OCI-M2 (cell line): ENCODE measurements around the gene ARHGAP40.

Experiments
- DNase-seq: peaks from one replicate; lab custom pipeline; 2025; ENCODE audit not compliant: unreplicated experiment; lab: John Stamatoyannopoulos, UW

ARHGAP40 gene

DNA sequence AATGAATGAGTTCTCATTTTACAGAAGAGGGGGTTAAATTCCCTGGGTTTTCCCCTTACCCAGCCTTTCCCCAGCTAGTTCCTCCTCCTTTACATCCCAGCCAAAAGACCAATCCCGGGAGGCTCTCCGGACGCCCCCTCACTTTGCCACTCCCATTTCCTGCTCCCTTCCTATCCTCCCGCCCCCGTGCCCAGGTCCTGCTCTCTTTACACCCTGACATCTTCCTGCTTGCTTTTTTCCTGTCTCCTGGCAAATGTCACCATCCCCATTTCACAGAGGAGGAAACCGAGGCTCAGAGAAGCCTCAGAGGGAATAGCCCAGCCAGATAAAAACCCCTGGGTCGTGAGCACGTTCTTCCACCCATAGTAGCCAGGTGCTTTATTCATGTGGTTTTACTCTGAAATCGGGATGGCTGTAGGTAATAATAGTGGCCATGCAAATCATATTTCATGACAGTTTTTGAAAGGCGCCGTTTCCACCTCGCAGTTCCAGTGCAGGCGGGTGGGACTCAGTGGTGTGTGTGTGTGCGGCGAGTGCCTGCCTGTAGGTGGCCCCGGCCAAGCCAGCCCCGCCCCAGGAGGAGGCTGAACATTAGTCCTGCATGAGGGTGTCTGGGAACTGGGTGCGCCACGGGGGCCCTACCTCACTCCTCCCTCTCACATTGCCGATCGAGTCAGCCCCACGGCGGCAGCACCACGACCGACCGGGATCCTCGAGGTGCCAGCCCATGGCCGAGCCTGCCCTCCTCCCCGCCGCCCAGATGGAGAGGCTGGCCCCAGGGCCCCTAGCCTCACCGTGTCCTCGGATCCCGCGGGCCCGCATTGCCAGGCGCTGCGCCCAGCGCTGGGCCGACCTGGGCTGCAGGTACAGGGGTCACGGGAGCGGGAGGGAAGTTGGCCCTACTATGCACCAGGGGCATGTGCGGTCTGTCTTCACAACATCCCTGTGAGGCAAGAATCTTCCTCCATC, at the start of gene ARHGAP40:
Gene ARHGAP40 (plus strand): TSS at position 594 of the 969 bp plus-strand sequence.
- DNase-seq = no peak

DNA sequence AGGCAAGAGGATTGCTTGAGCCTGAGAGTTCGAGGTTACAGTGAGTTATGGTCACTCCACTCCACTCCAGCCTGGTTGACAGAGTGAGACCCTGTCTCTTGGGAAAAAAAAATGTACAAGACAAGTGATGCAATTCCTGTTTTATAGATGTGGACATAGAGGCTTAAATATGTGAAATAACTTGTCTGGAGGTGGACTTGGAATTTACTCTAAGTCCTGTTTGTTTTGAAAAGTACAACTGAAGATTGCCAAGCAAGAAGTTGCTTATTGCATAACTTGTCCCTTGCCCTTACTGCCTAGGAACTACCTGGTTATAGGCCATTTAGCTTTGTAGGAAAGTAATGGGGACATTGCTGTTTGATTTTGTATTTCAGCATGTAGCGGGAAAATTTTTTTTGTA, 46.6 kb upstream of the ARHGAP40 start:
- DNase-seq = no peak

DNA sequence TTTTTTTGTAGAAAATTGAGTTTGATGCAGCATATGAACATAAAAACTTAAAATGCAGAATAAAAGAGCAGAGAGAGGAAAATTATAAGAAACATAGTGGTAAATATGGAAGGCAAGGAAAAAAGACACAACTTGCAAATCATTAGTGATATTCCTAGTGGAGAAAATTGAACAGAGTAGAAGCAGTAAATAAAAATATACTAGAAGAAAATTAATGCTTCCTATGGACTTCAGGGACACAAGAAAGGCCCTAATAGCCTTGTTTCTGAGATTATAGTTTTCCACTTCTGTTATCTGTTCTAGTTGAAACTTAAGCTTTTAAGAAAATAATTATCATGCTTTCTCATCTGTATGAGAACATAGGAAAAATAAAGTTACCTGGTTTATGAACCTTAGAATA, 46.2 kb upstream of the ARHGAP40 start:
- DNase-seq = no peak

DNA sequence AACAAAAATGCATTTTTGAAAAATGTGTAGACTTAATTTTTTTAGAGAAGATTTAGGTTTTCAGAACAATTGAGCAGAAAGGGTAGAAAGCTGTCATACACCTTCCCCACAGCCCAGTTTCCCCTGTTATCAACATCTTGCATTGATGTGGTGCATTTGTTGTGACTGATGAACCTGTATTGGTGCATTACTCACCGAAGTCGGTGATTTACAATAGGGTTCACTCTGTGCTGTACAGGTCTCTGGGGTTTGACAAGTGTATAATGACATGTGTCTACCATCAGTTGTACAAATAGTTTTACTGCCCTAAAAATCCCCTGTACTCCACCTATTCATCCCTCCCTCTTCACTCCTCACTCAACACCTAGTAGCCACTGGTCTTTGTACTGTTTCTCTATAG, 44.4 kb upstream of the ARHGAP40 start:
- no peak for DNase-seq

DNA sequence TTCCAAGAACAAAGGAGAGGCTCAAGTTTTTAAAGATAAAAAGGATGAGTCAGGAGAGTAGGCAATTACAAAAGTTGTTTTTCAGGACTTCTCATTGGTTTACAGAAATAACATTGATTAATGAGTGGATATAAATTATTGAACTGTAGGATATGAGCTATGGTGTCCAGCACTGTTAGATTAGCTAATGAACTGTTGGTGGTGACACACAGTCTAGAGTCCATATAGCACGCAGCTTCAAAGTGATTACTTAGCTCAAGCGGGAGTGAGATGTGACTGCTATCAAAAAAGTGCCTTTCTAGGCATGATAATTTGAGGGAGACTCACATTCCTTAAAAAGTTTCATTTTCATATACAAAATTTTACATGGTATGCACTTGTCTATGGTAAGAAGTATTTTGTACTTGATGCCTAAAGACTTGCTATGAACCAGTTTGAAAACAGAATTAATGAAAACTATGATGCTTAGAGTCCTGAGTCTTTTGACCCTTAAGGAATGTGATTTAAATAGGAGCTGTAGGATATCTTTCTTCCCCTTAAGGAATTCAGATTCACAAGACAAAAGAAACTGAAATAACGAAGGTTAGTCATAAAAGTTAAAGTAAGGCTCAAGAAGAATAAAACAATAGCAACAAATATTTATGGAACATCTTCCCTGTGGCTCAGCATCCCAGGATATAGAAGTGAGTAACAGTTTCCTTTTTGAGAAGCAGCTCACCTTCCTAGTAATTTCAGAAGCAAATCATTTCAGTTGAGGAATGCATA, 42.8 kb upstream of the ARHGAP40 start:
- DNase-seq = no peak

DNA sequence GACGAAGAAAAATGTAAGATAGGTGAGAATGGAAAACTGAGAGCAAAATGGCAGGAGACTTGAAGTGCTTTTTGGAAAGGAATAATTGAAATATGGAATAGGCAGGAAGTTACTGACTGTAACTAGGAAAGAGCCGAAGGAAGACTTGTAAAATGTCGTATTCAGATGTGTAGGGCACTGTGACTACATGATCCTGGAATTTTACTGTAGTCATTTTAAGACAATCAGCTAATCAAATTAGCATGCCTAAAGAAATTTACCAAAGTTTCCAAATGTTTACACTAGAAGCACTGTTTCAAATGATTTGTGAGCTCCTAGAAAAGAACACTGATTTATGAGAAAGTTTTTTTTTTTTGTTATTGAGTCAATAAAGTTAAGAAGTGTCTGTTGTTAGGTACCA, 41.8 kb upstream of the ARHGAP40 start:
- DNase-seq = no peak

DNA sequence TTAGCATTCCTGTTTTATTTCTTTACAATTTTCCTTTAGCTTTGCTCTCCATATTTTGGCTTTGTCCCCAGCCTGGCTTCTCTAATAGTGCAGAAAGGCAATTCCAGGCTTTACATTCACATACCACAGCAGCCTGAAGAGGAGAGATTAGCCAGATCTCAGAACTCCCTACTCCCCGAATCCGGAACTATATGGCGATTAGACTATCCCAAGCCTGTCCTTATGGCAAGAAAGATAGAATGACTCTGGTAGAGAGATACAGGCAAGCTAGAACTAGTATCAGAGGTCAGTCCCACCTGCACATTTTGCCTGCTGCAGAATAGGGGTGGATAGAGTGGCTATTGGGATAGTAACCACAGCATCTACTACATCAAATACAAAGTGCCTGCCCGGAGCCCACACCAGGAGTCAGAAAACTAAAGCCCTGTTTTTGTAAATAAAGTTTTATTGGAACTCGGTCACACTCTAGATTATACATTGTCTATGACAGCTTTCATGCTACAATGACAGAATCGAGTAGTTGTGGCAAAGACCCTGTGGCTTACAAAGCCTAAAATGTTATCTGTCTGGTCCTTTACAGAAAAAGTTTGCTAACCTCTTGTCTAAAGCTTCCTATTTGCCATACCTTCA, 37.7 kb upstream of the ARHGAP40 start:
- DNase-seq = peak; percentile 76

DNA sequence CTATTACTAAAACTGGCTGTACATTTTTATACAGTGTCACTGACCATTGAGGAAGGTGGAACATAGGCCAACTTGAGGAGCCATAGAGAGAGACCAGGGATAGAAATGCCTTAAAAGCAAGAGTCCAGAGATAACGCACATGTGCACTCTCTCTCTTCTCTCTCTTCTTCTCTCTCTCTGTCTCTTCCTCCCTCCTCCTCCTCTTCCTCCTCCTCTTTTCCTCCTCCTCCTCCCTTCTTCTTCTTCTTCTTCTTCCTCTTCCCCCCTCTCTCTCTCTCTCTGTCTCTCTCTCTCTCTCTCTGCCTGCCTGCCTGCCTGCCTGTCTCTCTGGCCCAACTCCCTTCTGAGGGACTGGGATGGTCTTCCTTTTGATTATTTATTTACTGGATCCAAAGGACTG, 36.9 kb upstream of the ARHGAP40 start:
- DNase-seq = no peak

DNA sequence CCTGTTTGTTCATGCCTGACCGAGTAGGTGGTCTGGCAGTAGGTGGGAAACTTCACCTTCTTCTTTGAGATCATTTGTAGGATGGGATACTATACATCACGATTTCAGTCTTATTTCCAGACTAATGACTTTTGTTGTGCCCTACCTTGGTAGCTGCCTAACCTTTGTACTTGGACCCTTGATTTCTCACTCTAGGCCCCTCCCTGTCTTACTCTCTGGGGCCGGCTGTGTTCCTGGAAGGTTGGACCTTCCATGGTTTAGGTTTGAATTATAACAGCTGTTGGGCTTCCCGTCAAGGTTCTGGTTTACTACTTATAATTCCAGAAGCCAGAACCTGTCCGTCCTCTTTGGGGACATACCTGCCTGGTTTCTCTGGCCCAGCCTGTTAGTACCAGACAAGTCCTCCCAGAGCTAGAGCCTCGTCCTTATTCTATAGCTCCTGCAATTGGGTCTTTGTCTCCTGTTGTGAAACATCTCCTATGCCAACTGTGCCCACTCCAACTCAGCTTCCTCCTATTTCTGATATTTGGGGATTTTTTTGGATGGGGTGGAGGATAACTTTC, 35.5 kb upstream of the ARHGAP40 start:
- DNase-seq = no peak

DNA sequence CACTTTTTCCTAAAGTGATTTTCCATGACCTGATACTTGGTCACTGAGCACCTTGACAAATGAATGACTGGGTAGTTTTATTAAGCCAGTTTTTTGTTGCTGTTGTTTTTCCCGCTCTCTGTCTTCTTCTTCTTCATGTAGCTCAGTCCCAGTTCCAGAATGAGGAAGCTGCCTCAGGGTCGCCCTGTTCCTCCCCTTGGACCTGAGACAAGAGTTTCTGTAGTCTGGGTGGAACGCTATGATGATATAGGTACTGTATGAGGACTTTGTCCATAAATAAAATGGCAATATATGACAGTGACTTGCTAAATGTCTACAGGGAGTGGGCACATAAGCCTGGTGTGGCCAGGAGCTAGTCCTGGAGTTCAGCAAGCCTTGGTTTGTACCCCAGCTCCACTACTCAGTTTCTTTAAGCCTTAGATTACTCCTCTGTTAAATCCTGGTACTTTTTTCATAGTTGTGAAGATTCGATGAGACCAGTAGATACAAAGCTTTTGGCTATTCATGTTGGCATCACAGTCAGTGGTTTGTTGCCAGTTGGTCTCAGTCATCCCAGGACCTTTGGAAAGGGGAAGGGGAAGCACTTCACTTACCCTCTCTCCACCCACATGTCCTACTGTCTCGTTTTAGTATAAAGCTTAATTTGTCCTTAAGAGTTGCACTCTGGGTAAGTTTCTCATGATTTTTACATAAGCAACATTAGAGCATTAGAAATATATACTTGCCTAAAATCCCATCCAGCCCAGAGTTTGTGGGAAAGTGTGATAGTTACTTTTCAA, 31.7 kb upstream of the ARHGAP40 start:
- no peak for DNase-seq

DNA sequence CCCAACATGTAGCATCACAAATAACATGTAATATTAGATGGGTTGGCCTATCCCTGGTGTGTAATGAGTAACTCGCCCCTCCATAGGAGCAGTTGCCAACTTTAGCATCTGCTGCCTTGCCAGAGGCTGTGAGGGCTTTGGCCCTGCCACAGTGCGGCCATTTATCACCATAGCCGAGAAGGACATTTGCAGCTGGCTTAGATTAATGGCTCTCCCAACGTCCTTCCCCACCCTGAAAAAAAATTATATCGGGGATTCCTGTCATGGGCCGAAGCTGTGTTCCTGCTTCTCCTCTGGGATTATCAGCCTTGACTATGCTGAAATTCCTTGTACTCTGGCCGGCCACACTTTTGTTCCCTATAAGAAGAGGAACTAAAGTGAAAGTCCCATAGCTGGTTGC, 28.2 kb upstream of the ARHGAP40 start:
- no peak for DNase-seq

DNA sequence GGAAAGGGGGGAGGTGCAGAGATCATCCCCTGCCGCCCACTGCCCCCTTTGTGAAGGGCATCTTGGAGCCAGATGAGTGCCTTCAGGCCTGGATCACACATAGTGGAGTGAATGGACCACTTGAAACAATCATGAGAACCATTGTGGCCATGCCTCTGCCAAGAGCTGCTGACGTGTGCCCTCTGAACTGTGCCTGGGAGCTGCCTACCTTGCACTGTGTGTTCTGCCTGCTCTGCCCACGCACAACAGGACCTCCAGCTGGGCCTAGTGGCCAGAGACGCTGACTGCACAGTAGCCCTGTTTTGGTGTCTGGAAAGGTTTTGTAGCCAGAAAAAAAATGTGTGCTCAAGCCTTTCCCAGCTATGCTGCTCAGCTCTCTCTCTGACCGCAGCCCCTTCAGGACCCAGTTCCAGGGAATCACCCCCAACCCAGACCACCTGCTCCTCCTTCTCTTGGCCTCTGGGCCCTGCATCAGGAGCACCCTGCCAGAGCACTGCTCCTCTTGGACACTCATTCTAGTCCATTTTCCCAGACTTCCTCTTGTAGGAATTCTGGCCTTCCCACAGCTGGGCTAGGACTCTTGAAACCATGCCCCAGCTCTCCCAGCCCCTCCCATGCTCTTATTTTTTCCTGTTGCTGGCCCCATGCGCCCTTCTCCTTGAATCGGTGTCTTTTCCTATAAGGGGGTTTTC, 22.2 kb upstream of the ARHGAP40 start:
- no peak for DNase-seq

DNA sequence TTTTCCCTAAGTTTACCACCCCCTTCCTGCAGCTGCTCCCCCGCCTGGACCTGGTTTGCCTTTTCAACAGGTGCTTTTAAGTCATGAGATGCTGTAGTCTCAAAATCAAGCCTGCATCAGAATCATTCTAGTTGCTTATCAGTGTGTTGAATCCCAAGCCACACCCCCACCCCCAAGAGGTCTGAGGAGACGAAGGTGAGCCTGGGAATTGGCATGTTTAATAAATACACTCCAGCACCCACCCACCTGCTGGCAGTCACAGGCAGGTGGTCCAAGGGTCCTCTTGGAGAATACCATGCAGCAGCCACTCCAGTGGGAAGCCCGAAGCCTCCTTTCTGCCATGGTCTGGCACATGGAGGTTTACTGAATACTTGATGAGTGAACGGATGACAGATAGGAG, 21.7 kb upstream of the ARHGAP40 start:
- DNase-seq = no peak

DNA sequence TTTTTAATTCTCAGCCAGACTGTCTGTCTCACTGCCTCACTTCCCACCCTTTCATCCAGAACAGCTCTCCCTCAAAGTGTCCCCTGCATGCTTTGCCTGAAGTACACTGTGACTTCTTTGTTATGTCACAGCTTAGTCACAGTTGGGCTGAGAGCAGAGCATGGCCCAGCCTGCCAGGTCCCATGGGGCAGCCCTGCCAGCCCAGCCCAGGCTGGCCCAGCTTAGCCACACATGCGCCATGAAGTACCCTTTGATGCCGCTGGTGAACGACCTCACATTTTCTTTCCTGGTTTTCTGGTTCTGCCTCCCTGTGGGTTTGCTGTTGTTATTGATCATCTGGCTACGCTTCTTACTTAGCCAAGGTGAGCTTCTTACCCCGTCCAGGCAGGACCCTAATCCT, 20.6 kb upstream of the ARHGAP40 start, which contains the start of gene ADIG:
Gene ADIG (plus strand): TSS at position 185 of the 400 bp plus-strand sequence. CDS start 54 bp downstream, at position 239.
- no peak for DNase-seq

DNA sequence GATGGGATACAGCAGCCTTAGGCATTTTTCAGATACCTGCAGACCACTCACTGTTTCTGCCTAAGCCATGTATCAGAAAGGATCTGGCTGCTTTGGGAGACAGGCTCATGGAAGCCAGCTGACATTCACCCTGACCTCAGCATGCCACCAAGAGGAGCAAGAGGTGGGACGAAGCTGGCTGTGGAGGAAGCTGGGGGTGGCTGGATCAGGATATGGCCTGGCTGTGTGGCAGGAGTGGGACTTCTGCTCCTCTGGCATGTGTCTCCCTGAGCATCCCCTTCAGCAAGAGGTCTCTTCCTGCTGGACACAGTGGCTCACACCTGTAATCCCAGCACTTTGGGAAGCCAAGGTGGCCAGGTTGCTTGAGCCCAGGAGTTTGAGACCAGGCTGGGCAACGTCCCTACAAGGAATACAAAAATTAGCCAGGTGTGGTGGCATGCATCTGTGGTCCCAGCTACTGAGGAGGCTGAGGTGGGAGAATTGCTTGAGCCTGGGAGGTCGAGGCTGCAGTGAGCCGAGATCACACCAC, 19.7 kb upstream of the ARHGAP40 start:
- no peak for DNase-seq

DNA sequence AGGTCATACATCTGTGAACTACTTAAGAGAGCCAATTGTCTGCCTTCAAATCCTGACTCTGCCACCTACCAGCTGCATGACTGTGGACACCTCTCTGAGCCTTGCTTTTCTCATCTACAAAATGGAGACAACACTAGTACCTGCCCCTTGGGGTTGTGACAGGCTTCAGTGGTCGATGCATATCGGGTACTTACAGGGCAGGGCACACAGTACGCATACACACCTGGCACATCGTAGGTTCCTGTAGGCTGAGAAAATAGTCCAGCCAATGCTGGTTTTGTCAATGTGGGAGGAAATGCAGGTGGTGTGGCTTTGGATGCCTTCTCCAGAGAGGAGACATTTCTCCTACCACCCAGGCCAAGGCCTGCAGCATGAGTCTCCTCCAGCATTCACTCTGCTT, 18.3 kb upstream of the ARHGAP40 start:
- no peak for DNase-seq

DNA sequence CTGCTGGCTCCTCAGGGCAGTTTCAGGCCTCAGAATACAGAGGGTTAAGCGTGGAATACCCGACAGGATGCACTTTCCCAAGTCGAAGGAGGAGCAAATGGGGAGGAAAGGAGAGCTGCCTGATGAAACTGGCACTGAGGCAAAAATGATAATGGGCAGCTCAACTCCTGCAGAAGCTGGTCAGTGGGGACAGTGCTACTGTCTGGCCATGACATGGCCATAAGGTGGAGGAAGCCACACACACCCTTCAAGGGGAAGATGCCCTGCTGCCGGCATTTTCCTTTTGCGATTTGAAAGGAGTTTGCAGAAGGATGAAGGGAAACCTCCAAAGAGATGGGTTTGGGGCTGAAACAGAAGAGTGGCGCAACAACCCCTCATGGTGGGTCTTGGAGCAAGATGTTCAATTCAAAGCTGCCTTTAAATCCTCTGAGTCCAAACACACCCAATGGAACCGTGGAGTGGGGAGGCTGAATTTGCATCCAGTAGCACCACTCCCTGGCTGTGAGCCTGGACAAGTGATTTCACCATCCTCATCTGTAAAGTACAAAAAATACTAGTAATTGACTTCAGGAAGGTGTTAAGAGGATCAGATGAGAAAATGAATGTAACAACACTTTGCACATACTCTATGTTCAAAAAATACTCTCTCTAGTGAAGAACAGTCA, 17.4 kb upstream of the ARHGAP40 start:
- no peak for DNase-seq

DNA sequence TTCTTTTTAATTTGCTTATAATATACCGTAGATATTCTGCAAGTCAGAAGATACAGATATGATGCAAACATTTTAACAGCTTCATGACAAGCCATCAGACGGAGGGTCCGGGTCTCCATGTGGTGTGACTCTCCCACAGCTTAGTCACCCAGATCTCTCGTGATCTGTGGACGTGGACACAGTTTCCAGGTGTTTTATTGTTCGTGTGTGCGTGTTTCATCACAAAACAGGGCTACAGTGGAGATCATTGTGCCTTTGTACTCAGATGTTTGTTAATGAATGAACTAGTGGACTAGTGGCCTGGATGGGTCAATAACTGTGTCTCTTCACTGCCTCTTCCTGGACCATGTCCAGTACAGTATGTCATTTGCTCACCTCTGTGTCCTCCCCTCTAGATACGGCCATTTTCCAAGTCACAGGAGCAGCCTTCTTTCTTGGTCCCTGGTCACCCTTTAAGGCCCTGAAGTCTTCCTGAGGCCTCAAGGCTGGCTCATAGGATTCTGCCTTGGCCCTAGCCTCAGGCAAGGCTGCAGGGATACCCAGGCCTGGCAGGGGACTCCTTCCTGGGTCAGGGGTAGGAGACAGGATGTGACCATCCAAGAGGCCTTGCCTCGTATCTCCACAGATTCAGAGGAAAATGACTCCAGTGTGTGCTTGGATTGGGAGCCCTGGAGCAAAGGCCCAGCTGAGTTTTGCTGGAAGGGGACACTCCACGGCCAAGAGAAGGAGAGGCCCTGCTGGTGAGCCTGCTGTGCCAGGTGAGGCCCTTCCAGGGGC, 16.0 kb upstream of the ARHGAP40 start:
- no peak for DNase-seq
